ENCODE results near the gene SMPD2.

Gene SMPD2

DNA sequence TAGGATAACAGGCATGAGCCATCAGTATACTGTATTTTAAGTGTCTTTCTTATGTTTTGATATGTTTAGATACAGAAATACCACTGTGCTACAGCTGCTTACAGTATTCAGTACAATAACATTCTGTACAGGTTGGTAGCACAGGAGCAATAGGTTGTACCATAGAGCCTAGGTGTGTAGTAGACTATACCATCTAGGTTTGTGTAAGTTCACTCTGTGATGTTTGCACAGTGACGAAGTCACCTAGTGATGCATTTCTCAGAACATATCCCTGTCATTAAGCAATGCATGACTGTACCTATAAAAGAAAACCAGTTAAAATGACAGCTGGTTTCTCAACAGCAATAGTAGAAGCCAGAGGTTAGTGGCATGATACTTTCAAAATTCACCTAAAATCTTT, 45.5 kb downstream of the SMPD2 start:
- no peak for DNase-seq

- DNase-seq, result no peak
Observed at GRCh38 chr6:109488001-109488400, 47.5 kb downstream of the SMPD2 start.

- no peak for DNase-seq
Observed at GRCh38 chr6:109490713-109491112, 50.2 kb downstream of the SMPD2 start.

DNA sequence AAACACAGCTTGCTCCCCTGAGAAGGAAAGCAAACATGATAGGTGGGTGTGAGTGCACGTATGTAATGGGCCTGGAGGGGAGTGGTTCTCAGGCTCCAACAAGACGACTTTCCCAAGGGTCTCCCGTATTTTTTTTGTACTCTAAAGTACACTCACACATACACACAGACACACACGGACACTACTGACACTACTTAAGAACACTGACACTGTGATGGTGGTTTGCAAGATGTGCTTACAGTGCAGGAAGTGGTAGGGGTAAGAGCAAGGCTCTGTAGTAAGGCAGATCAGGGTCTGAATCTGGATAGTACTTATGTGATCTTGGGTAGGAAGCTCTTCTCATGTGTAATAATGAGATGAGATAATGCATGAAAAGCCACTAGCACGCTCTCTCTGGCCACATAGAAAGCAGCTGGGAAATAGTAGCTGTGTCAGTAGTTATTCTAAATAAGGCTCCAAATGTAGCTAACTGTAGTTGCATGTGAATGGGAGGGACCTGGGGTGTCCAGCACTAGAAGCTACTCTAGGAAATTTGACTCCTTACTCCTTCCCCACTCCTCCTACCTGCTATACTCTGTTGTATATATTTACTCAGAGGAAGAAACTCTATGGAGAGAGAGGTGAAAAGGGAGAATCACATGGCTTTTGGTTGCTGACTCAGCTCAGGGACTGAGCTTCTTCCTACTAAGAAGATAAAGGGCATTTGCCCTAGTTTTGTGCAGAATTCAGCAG, 50.8 kb downstream of the SMPD2 start:
- no peak for DNase-seq
